ENCODE data around the gene NRG3. TPM values are rescaled to one million over a fixed set of nuclear protein-coding genes. Genes with fewer than 3 reads are reported as not detected.

The NRG3 gene
- total RNA-seq, 1 donor from 2014 or later, result 6.1 TPM

GRCh38 chr10:82278401-82279182 lies 403.6 kb downstream of the NRG3 start:
- Mint-ChIP-seq H3K36me3 (no peaks in the 10 kb centered on the region), H3K4me1 (ENCODE audit: unreplicated experiment) (peaks cover 15% of the 10 kb centered on the region), H3K4me3 (peak overlapping the region; percentile 67), H3K27me3 (no peaks in the 10 kb centered on the region), H3K9me3 (no peaks in the 10 kb centered on the region), H3K27ac (peak overlapping the region; percentile 39)
- DNase-seq (ENCODE audit: extremely low spot score, unreplicated experiment), result no peak
- no peak for TF ChIP-seq CTCF (conservative IDR thresholded peaks at IDR 0.05)

- H3K4me1 Mint-ChIP-seq (ENCODE audit: unreplicated experiment), result peaks cover 12% of the 10 kb centered on the region
- DNase-seq (ENCODE audit: extremely low spot score, unreplicated experiment), result no peak
- no peaks in the 10 kb centered on the region for H3K36me3 Mint-ChIP-seq
- H3K27me3 Mint-ChIP-seq, result peaks cover 3% of the 10 kb centered on the region
- TF ChIP-seq CTCF (conservative IDR thresholded peaks at IDR 0.05), result no peak
- no peak overlapping the region for H3K27ac Mint-ChIP-seq
- no peaks in the 10 kb centered on the region for H3K9me3 Mint-ChIP-seq
- H3K4me3 Mint-ChIP-seq, result no peak overlapping the region
Measured at GRCh38 chr10:82282782-82283456, 407.9 kb downstream of the NRG3 start.

GRCh38 chr10:82284180-82284579 lies 409.2 kb downstream of the NRG3 start:
- H3K4me1 Mint-ChIP-seq (ENCODE audit: unreplicated experiment), result no peaks in the 10 kb centered on the region
- no peaks in the 10 kb centered on the region for H3K36me3 Mint-ChIP-seq
- no peaks in the 10 kb centered on the region for H3K9me3 Mint-ChIP-seq

GRCh38 chr10:82288461-82288881 lies 413.5 kb downstream of the NRG3 start:
- Mint-ChIP-seq H3K36me3 (no peaks in the 10 kb centered on the region), H3K9me3 (no peaks in the 10 kb centered on the region), H3K4me1 (ENCODE audit: unreplicated experiment) (no peaks in the 10 kb centered on the region), H3K27me3 (peaks cover 6% of the 10 kb centered on the region), H3K4me3 (no peak overlapping the region), H3K27ac (no peak overlapping the region)
- no peak for TF ChIP-seq CTCF (conservative IDR thresholded peaks at IDR 0.05)
- DNase-seq (ENCODE audit: extremely low spot score, unreplicated experiment), result no peak

More at GRCh38 chr10:82284180-82284579, 409.2 kb downstream of the NRG3 start:
- peaks cover 5% of the 10 kb centered on the region for H3K27me3 Mint-ChIP-seq
- TF ChIP-seq CTCF (conservative IDR thresholded peaks at IDR 0.05), result no peak
- DNase-seq (ENCODE audit: extremely low spot score, unreplicated experiment), result no peak
- no peak overlapping the region for H3K4me3 Mint-ChIP-seq
- no peak overlapping the region for H3K27ac Mint-ChIP-seq

- H3K36me3 Mint-ChIP-seq, result no peaks in the 10 kb centered on the region
- H3K27ac Mint-ChIP-seq, result no peak overlapping the region
- peaks cover 6% of the 10 kb centered on the region for H3K27me3 Mint-ChIP-seq
- H3K4me1 Mint-ChIP-seq (ENCODE audit: unreplicated experiment), result no peaks in the 10 kb centered on the region
- H3K4me3 Mint-ChIP-seq, result no peak overlapping the region
- DNase-seq (ENCODE audit: extremely low spot score, unreplicated experiment), result no peak
- no peaks in the 10 kb centered on the region for H3K9me3 Mint-ChIP-seq
- TF ChIP-seq CTCF (conservative IDR thresholded peaks at IDR 0.05), result no peak
Measured at GRCh38 chr10:82289945-82290344, 415.0 kb downstream of the NRG3 start.

All from type B pancreatic cell (in vitro differentiated cells).